Heart left ventricle (tissue), 16 donors: Measurements from ENCODE around the gene BMPR1A. TPM values are rescaled to one million over a fixed set of nuclear protein-coding genes. Genes with fewer than 3 reads are reported as not detected.

Experiments used
- ATAC-seq, 4 donors: fragments of 200-7000 bp; cut with Tn5 transposase; one replicate each; pipeline ENCODE4 v1.9.1; 2020 to 2022; ENCODE audit warnings: moderate library complexity in 4 of 4, mild to moderate bottlenecking in 3 of 4, moderate number of reproducible peaks in 1 of 4
- DNase-seq, 5 donors: peaks; one replicate each; pipeline ENCODE4 v3.0.0-alpha.2; 2020
- H3K27ac ChIP-seq, 12 donors: fragments of 200-600 bp; sonication (generic) in 4 of 12; one replicate each; pipeline versions ENCODE4 v1.5.0 to v1.8.0; 2016 to 2022; ENCODE audit warnings: mild to moderate bottlenecking in 2 of 12
- H3K27me3 ChIP-seq, 9 donors: fragments of 200-600 bp; sonication (generic) in 2 of 9; one replicate each; pipeline versions ENCODE4 v1.5.1 to v1.8.0; 2016 to 2022; ENCODE audit warnings: mild to moderate bottlenecking in 3 of 9
- H3K36me3 ChIP-seq, 9 donors: fragments of 200-600 bp; sonication (generic) in 2 of 9; one replicate each; pipeline versions ENCODE4 v1.5.0 to v1.8.0; 2018 to 2022; ENCODE audit warnings: mild to moderate bottlenecking in 2 of 9
- H3K4me1 ChIP-seq, 12 donors: fragments of 200-600 bp; sonication (generic) in 4 of 12; one replicate each; pipeline versions ENCODE4 v1.5.0 to v1.8.0; 2016 to 2022; ENCODE audit warnings: mild to moderate bottlenecking in 3 of 12
- H3K4me3 ChIP-seq, 12 donors: fragments of 200-600 bp; sonication (generic) in 4 of 12; one replicate each; pipeline versions ENCODE4 v1.5.0 to v1.8.0; 2017 to 2022; ENCODE audit warnings: mild to moderate bottlenecking in 9 of 12, moderate library complexity in 4 of 12
- H3K9me3 ChIP-seq, 12 donors: fragments of 200-600 bp; sonication (generic) in 4 of 12; one replicate each; pipeline versions ENCODE4 v1.5.0 to v1.8.0; 2016 to 2022; ENCODE audit warnings: mild to moderate bottlenecking in 1 of 12
- CTCF ChIP-seq, 12 donors: fragments of 200-600 bp; sonication (generic) in 4 of 12; IDR thresholded peaks; one replicate each; pipeline versions ENCODE4 v1.5.0 to v1.8.0; 2018 to 2022; ENCODE audit warnings: antibody characterized with exemption in 12 of 12, mild to moderate bottlenecking in 5 of 12
- POLR2A ChIP-seq, 2 donors: fragments of 450-650 bp; IDR thresholded peaks; one replicate each; pipeline ENCODE4 v1.6.1; 2017; ENCODE audit warnings: antibody characterized with exemption in 2 of 2, mild to moderate bottlenecking in 2 of 2, moderate library complexity in 2 of 2
- WGBS, 4 donors: extraction: QIAGEN DNeasy Blood & Tissue Kit in 2 of 4; methylation state at CpG; one replicate each; pipeline versions ENCODE4 v1.1.5 to v1.1.7; 2013 to 2018; 5-methylcytosine and 5-hydroxymethylcytosine counted together
- intact Hi-C, 10 donors: fragments of 100-400 bp; cut with DNase I; formaldehyde crosslinking; loops; one replicate each; pipeline versions ENCODE4 v1.11.1 to v1.14.2; 2022
- polyA plus RNA-seq, 2 donors: library from polyadenylated mRNA; stranded (reverse); fragments of 200-250 nt; gene quantifications; one replicate each; pipeline ENCODE4 v1.2.3, GENCODE V29; 2013
- total RNA-seq, 9 donors: library from RNA; depleted of rRNA in 2 of 9; stranded (reverse); fragments of >200 nt in 2 of 9; fragmentation: NEBNext Ultra II Directional in 3 of 9; extraction: Animal tissue kit (Norgen Biotek cat#: 25700) in 3 of 9; gene quantifications; one replicate each; pipeline versions ENCODE4 v1.1.0 to v1.2.4, GENCODE V29; 2016 to 2023
- donor health status: ischemic (EF 13 %, LVEDD 7.1; RV severe dilation, severe dysfunction).
- donor health status: healthy with polysubstance abuse.
- donor health status: DM: no; HTN: yes; CAD: no.
- donor health status: DM: no; HTN: no; CAD: no.
- donor health status: ischemic (EF 25% LVEDD 6.9; RV normal size, moderate dysfunction).
- donor health status: ischemic (EF 25% LVEDD 5.7; RV mildly dilated, moderate dysfunction).
- donor health status: healthy.
- donor health status: DM: yes; HTN: yes; CAD: no.
- donor health status: ischemic (EF 35%, LVEDD 5.7; RV mildly dilated, moderate dysfunction).
- donor health status: nonischemic (EF 11% LVEDD 7.7; RV severe dilation, severe dysfunction).
- donor health status: DM: yes; HTN: yes; CAD: no.
- donor health status: PGD.
- donor health status: ischemic (EF 29% LVEDD 5.4; RV normal size, mild dysfunction).
- donor health status: nonischemic (EF 23%, LVEDD 6.1; RV moderate dilation, normal function).

The BMPR1A gene
- total and polyA plus RNA-seq, 11 donors: 6.3 to 72.0 (median 40.1) TPM

GRCh38 chr10:86960863-86961434, 204.5 kb downstream of the BMPR1A start:
- intact Hi-C loops: loop anchor here in 3 of 10 donors (1.0 to 2.0 kb wide), 3 partner anchors 20 to 22 kb away; no protein-coding TSS in a partner anchor
- TF ChIP-seq CTCF (IDR thresholded peaks at IDR 0.05): no peak
- no peak for TF ChIP-seq POLR2A (IDR thresholded peaks at IDR 0.05)
- Histone ChIP-seq H3K4me3 (no peak overlapping the region), H3K27ac (peak overlapping the region in 2 of 12 donors; percentile 82 to 88), H3K27me3 (no peaks in the 10 kb centered on the region), H3K9me3 (no peaks in the 10 kb centered on the region), H3K4me1 (peaks cover 4 to 50% (median 37%) of the 10 kb centered on the region in 12 donors), H3K36me3 (no peaks in the 10 kb centered on the region)
- 78 to 90% (median 86%) methylated on average over 8 to 9 of the region's 9 CpGs for WGBS, 4 donors
- ATAC-seq: no peak
- peak in 4 of 5 donors; percentile 18 to 58 (median 22) for DNase-seq

- Histone ChIP-seq H3K27me3 (no peaks in the 10 kb centered on the region), H3K4me3 (no peak overlapping the region), H3K36me3 (no peaks in the 10 kb centered on the region), H3K4me1 (peaks cover 4 to 56% (median 43%) of the 10 kb centered on the region in 12 donors), H3K27ac (no peak overlapping the region), H3K9me3 (no peaks in the 10 kb centered on the region)
- TF ChIP-seq CTCF (IDR thresholded peaks at IDR 0.05): no peak
- no peak for TF ChIP-seq POLR2A (IDR thresholded peaks at IDR 0.05)
- 92 to 97% (median 93%) methylated on average over 8 to 12 of the region's 12 CpGs for WGBS, 4 donors
- DNase-seq: peak in 3 of 5 donors; percentile 18 to 58 (median 26)
- intact Hi-C loops: loop anchor here in 2 of 10 donors (2.0 kb wide), 2 partner anchors 21 to 23 kb away; no protein-coding TSS in a partner anchor
- ATAC-seq: no peak
Observed at GRCh38 chr10:86961481-86962091, 205.2 kb downstream of the BMPR1A start.

GRCh38 chr10:86962136-86962980, 205.9 kb downstream of the BMPR1A start:
- H3K4me3 ChIP-seq: no peak overlapping the region
- no peak for TF ChIP-seq POLR2A (IDR thresholded peaks at IDR 0.05)
- TF ChIP-seq CTCF (IDR thresholded peaks at IDR 0.05): no peak
- ATAC-seq: no peak
- H3K9me3 ChIP-seq: no peaks in the 10 kb centered on the region
- H3K4me1 ChIP-seq: peaks cover 5 to 59% (median 46%) of the 10 kb centered on the region in 12 donors
- H3K27me3 ChIP-seq: no peaks in the 10 kb centered on the region
- no peak overlapping the region for H3K27ac ChIP-seq
- DNase-seq: peak in 3 of 5 donors; percentile 9 to 44 (median 17)
- no peaks in the 10 kb centered on the region for H3K36me3 ChIP-seq
- 88 to 96% (median 93%) methylated on average over 4 to 7 of the region's 7 CpGs for WGBS, 4 donors
- intact Hi-C loops: no loop called here

- intact Hi-C loops: no loop called here
- Histone ChIP-seq H3K9me3 (no peaks in the 10 kb centered on the region), H3K4me1 (peaks cover 9 to 60% (median 48%) of the 10 kb centered on the region in 12 donors), H3K4me3 (no peak overlapping the region), H3K27ac (no peak overlapping the region), H3K27me3 (peaks cover 0 to 4% (median 0%) of the 10 kb centered on the region in 9 donors), H3K36me3 (no peaks in the 10 kb centered on the region)
- DNase-seq (peak in 2 of 5 donors; percentile 12 to 50), ATAC-seq (no peak)
- TF ChIP-seq CTCF (IDR thresholded peaks at IDR 0.05): no peak
- no peak for TF ChIP-seq POLR2A (IDR thresholded peaks at IDR 0.05)
- 94 to 99% (median 96%) methylated on average over 7 of the region's 7 CpGs for WGBS, 4 donors
Observed at GRCh38 chr10:86962981-86963310, 206.5 kb downstream of the BMPR1A start.
